ENCODE data around the gene NEDD9. TPM values are rescaled to one million over a fixed set of nuclear protein-coding genes. Genes with fewer than 3 reads are reported as not detected.

The NEDD9 gene
- total RNA-seq (2013), result 68.7 TPM
- polyA plus RNA-seq (10 to 100 TPM; 18.2 to 35.9 (median 33.0) TPM), polyA minus RNA-seq (82.2 and 84.6 TPM in 2 replicates), total RNA-seq (81.5 to 333 (median 277) reads per million in 11 experiments)

- peak within 1 kb of the TSS; percentile 96 to 100 (median 97) for H3K27ac Mint-ChIP-seq
- TF ChIP-seq CTCF (IDR thresholded peaks at IDR 0.05), result no peak
- H3K36me3 Mint-ChIP-seq, result peaks cover 20 to 36% of the 10 kb centered on the region in 2 donors
- peak within 1 kb of the TSS; percentile 94 to 99 for H3K4me3 Mint-ChIP-seq
- H3K9me3 Mint-ChIP-seq, result no peaks in the 10 kb centered on the region
- H3K27me3 Mint-ChIP-seq (ENCODE audit: low read depth in 3 of 3), result peaks cover 0 to 6% (median 4%) of the 10 kb centered on the region in 3 donors
- peaks cover 50% of the 10 kb centered on the region for H3K4me1 Mint-ChIP-seq
- Histone ChIP-seq H3K4me1 (ENCODE audit: control insufficient read depth in 1 of 2, insufficient read depth in 2 of 2, low read length in 2 of 2) (peaks cover 27 to 40% of the 10 kb centered on the region in 2 donors), H3K27ac (ENCODE audit: low read depth in 1 of 2, low read length in 2 of 2) (peak within 1 kb of the TSS; percentile 45 to 80), H3K79me2 (ENCODE audit: insufficient read depth, low read length) (no peaks in the 10 kb centered on the region), H2AFZ (ENCODE audit: insufficient read depth, low read depth, low read length, poor library complexity, severe bottlenecking) (peak within 1 kb of the TSS; percentile 66), H3K4me3 (replicated peaks in 1 of 3; ENCODE audit: low read depth in 2 of 3, low read length in 3 of 3) (peak within 1 kb of the TSS; percentile 52 to 98 (median 88)), H3K27me3 (ENCODE audit: control insufficient read depth in 2 of 2, insufficient read depth in 2 of 2, low read length in 2 of 2) (peaks cover 0 to 3% of the 10 kb centered on the region in 2 donors), H3K9ac (ENCODE audit: insufficient read depth, low read length, poor library complexity, severe bottlenecking) (peak within 1 kb of the TSS; percentile 61), H3K36me3 (replicated peaks in 1 of 2; ENCODE audit: control insufficient read depth in 1 of 2, insufficient read depth in 2 of 2, low read length in 2 of 2) (no peaks in the 10 kb centered on the region), H3K4me2 (replicated peaks; ENCODE audit: extremely low read depth, low read length, poor library complexity, severe bottlenecking) (peak within 1 kb of the TSS; percentile 83), H4K20me1 (ENCODE audit: insufficient read depth, low read length) (peaks cover 23% of the 10 kb centered on the region), H3K9me3 (replicated peaks in 1 of 2; ENCODE audit: control insufficient read depth in 1 of 2, insufficient read depth in 1 of 2, low read length in 2 of 2) (no peaks in the 10 kb centered on the region)
- DNase-seq, result peak; percentile 89 to 96 (median 92)
- intact Hi-C loops (cut with micrococcal nuclease), result loop anchor here (5.0 to 10.0 kb wide), 4 partner anchors 60 to 343 kb away; no protein-coding TSS in a partner anchor
- 1% methylated on average over 22 of the region's 24 CpGs for WGBS (ENCODE audit: insufficient coverage)
Measured at GRCh38 chr6:11232193-11232769, at the start of gene NEDD9. TSS of gene NEDD9 (minus strand) at chr6:11232668. CDS start at chr6:11232515, 153 bp downstream.

GRCh38 chr6:11282245-11282644 lies 49.8 kb upstream of the NEDD9 start:
- Mint-ChIP-seq H3K27me3 (ENCODE audit: low read depth in 3 of 3) (peaks cover 0 to 4% (median 1%) of the 10 kb centered on the region in 3 donors), H3K4me3 (no peak overlapping the region), H3K9me3 (peaks cover 2 to 16% (median 8%) of the 10 kb centered on the region in 7 donors), H3K4me1 (peaks cover under 1% of the 10 kb centered on the region), H3K27ac (no peak overlapping the region), H3K36me3 (peaks cover 27 to 35% of the 10 kb centered on the region in 2 donors)
- Histone ChIP-seq H3K27me3 (ENCODE audit: control insufficient read depth in 2 of 2, insufficient read depth in 2 of 2, low read length in 2 of 2) (no peaks in the 10 kb centered on the region), H3K4me3 (replicated peaks in 1 of 3; ENCODE audit: low read depth in 2 of 3, low read length in 3 of 3) (no peak overlapping the region), H4K20me1 (ENCODE audit: insufficient read depth, low read length) (peaks cover 7% of the 10 kb centered on the region), H3K4me1 (ENCODE audit: control insufficient read depth in 1 of 2, insufficient read depth in 2 of 2, low read length in 2 of 2) (no peaks in the 10 kb centered on the region), H3K9me3 (replicated peaks in 1 of 2; ENCODE audit: control insufficient read depth in 1 of 2, insufficient read depth in 1 of 2, low read length in 2 of 2) (peaks cover 0 to 5% of the 10 kb centered on the region in 2 donors), H3K36me3 (replicated peaks in 1 of 2; ENCODE audit: control insufficient read depth in 1 of 2, insufficient read depth in 2 of 2, low read length in 2 of 2) (peaks cover 0 to 24% of the 10 kb centered on the region in 2 donors), H3K9ac (ENCODE audit: insufficient read depth, low read length, poor library complexity, severe bottlenecking) (no peak overlapping the region), H2AFZ (ENCODE audit: insufficient read depth, low read depth, low read length, poor library complexity, severe bottlenecking) (no peak overlapping the region), H3K27ac (ENCODE audit: low read depth in 1 of 2, low read length in 2 of 2) (no peak overlapping the region), H3K4me2 (replicated peaks; ENCODE audit: extremely low read depth, low read length, poor library complexity, severe bottlenecking) (no peak overlapping the region), H3K79me2 (ENCODE audit: insufficient read depth, low read length) (no peaks in the 10 kb centered on the region)
- TF ChIP-seq CTCF (IDR thresholded peaks at IDR 0.05), result no peak
- no peak for DNase-seq
- intact Hi-C loops (cut with micrococcal nuclease), result no loop called here
- 89% methylated on average over 2 of the region's 2 CpGs for WGBS (ENCODE audit: insufficient coverage)

All from CD14-positive monocyte (primary cell).